ENCODE data around the gene PRPH.
A peak's percentile ranks its signal among the peaks of the same experiment; 100 is the strongest.
"Not testable (repeated sequence)": the region's sequence is repeated elsewhere in the genome, so short reads cannot be mapped to it uniquely, and the experiment has no call there.

PRPH gene

DNA sequence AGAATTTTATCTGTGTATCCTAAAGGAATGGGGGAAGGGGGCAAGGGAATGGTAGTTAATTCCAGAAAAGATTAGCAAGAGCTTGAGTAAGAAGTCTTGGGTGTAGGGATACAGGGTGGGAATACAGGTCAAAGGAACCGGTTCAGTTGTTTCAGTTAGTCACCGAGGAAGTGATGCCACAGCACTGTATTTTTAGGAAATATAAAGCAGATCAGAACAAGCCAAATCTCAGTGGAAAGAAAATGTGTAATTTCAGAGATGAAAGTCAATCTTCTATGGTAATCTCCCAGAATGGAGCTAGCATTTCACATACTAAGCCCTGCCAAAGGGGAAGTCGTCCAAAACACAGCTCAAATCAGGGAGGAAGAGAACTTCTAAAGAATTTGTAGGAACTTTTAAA is 34.8 kb upstream of the PRPH start:
- FAIRE-seq (no peak), DNase-seq (ENCODE audit: insufficient read length, low spot score) (no peak)
- TF ChIP-seq, protein P1, sequence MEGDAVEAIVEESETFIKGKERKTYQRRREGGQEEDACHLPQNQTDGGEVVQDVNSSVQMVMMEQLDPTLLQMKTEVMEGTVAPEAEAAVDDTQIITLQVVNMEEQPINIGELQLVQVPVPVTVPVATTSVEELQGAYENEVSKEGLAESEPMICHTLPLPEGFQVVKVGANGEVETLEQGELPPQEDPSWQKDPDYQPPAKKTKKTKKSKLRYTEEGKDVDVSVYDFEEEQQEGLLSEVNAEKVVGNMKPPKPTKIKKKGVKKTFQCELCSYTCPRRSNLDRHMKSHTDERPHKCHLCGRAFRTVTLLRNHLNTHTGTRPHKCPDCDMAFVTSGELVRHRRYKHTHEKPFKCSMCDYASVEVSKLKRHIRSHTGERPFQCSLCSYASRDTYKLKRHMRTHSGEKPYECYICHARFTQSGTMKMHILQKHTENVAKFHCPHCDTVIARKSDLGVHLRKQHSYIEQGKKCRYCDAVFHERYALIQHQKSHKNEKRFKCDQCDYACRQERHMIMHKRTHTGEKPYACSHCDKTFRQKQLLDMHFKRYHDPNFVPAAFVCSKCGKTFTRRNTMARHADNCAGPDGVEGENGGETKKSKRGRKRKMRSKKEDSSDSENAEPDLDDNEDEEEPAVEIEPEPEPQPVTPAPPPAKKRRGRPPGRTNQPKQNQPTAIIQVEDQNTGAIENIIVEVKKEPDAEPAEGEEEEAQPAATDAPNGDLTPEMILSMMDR (IDR thresholded peaks at IDR 0.05; ENCODE audit: insufficient read depth, missing control alignments) = no peak

DNA sequence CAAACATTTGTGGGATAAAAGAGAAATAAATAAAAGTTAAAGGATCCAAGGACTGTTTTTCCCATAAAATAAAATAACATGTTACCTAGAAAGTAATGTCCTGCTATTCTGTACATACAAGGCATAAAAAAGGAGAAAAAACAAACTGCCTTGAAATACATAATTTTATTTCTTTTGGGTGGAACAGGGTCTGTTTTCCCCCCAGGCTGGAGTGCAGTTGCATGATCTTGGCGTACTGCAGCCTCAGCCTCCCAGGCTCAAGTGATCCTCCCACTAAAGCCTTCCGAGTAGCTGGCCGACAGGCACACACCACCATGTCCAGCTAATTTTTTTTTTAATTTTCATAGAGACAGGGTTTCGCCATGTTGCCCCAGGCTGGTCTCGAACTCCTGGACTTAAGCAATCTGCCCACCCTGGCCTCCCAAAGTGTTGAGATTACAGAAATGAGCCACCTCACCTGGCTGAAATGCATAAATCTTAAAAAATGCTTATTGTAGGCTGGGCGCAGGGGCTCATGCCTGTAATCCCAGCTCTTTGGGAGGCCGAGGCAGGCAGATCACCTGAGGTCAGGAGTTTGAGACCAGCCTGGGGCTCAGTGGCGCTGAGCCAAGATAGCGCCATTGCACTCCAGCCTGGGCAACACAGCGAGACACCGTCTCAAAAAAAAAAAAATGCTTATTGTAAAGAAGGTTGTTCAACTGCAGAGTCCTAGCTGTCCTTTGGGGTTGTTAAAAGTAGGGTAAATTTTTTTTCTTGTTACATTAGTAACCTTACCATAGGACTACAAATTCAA is 34.2 kb upstream of the PRPH start:
- no peak for DNase-seq (ENCODE audit: insufficient read length, low spot score)

DNA sequence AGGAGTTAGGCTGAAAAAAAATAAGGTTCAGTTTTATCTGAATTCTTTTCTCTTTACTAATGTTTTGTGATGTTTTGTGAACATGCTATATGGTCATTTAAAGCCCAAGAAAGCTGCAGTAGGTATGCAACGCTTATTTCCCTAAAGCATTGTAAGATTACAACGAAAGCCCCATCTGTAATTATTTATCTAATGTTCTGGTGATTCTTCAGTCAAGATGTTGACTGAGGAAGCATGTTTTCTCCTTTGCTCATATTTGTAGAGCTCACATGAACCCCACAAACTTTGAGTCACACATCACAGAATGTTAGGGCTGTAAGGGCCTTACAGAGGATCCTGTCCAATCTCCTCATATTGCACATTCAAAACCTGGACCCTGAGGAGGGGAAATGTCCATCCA is 33.2 kb upstream of the PRPH start:
- TF ChIP-seq, protein P1 (IDR thresholded peaks at IDR 0.05; ENCODE audit: insufficient read depth, missing control alignments) = no peak
- DNase-seq (ENCODE audit: insufficient read length, low spot score) = no peak
- no peak for FAIRE-seq

More for the DNA sequence above, 34.2 kb upstream of the PRPH start:
- no peak for FAIRE-seq
- TF ChIP-seq, protein P1 (IDR thresholded peaks at IDR 0.05; ENCODE audit: insufficient read depth, missing control alignments) = no peak

DNA sequence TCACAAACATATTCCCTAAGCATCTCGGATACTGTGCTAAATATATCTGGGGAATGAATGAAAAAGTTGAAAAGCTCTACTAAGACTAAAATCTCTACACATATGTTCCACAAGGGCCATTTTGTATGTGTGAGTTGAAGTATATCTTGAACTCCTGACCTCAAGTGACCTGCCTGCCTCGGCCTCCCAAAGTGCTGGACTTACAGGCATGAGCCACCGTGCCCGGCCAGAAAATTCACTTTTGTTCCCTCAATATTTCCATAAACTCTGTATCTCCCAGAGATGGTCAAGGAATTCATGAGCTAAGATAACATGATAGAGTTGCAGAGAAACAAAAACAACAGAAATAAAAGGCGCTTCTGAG is 31.6 kb upstream of the PRPH start:
- FAIRE-seq = no peak
- no peak for DNase-seq (ENCODE audit: insufficient read length, low spot score)
- TF ChIP-seq, protein P1 (IDR thresholded peaks at IDR 0.05; ENCODE audit: insufficient read depth, missing control alignments) = no peak

DNA sequence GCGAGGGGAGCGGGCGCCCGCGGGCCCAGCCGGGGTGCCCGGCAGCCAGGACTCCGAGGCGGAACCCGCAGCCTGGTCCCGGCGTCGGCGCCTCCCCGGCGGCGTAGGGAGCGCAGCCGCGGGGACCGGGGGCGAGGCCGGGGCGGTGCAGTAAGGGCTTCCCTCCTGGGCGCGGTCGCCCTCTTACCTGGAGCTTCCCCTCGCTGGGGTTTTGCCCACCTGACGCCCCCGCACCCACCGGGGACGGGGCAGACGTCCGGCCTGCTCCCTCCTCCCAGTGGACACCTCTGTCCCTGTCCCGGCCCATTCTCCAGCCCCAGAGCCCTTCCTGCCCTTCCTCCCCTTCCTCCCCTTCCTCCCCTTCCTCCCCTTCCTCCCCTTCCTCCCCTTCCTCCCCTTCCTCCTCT is 30.5 kb upstream of the PRPH start:
- no peak for FAIRE-seq
- TF ChIP-seq, protein P1 (IDR thresholded peaks at IDR 0.05; ENCODE audit: insufficient read depth, missing control alignments) = no peak
- DNase-seq (ENCODE audit: insufficient read length, low spot score) = no peak

DNA sequence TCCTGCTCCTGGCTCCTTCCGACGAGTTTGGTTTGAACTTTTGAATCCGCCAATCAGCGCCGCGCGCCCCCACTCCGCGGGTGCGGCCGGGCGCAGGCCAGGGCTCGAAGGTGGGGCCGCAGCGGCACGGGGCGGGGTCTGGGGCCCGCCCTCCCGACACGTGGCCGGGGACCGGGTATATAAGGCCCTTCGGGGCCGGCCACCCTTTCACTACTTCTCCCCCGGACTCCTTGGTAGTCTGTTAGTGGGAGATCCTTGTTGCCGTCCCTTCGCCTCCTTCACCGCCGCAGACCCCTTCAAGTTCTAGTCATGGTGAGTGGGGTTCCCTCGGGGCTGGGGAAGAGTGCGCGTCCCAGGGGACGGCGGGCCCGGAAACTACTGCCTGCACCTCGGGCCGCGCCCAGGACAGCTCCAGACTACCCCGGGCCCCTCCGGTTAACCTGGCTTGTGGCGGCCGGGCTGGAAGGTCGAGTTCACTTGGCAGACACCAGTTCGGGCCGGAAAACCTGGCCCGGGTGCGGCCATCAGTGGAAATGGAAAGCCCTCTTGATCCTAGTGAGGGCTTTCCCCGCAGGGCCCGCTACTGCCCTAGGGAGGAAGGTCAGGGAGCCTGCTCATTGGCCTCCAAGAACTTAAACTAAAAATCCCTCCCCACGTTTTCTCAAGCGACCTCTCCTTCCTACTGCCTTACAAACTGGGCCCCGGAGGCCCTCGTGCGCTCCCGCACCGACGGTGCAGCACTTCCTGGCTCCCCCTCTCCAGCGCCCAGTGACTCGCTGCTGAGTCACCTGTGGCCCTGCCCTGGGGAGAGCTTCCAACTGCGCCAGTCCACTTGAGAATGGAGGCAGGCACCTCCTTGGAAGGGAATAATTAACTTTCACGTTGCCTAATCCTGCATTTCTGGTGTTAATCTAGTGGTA is 29.8 kb upstream of the PRPH start, which contains the start of gene TUBA1C:
TSS of gene TUBA1C (plus strand) at position 210 of the 920 bp plus-strand sequence. CDS start at position 310, 100 bp downstream.
- peak; percentile 90 for DNase-seq (ENCODE audit: insufficient read length, low spot score)
- TF ChIP-seq, protein P1 (IDR thresholded peaks at IDR 0.05; ENCODE audit: insufficient read depth, missing control alignments) = no peak
- no peak for FAIRE-seq

DNA sequence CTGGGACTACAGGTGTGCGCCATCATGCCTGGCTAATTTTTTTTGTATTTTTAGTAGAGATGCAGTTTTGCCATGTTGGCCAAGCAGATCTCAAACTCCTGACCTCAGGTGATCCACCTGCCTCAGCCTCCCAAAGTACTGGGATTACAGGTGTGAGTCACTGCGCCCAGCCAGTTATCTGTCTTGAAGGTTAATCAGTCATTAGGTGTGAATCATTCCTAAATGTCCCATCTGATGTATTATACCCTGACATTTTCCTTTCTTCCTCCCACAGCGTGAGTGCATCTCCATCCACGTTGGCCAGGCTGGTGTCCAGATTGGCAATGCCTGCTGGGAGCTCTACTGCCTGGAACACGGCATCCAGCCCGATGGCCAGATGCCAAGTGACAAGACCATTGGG is 25.8 kb upstream of the PRPH start:
- FAIRE-seq; DNase-seq (ENCODE audit: insufficient read length, low spot score): not testable (repeated sequence)

All from D721Med (cell line).